ENCODE data around the gene COL13A1.

Gene COL13A1

GRCh38 chr10:69955897-69956740 lies 154.4 kb downstream of the COL13A1 start:
- no peak for DNase-seq

GRCh38 chr10:69956741-69957230 lies 155.1 kb downstream of the COL13A1 start:
- DNase-seq = no peak

- no peak for DNase-seq
These were observed 155.7 kb downstream of the COL13A1 start for GRCh38 chr10:69957241-69957885.

- DNase-seq = peak; percentile 12
These were observed 156.3 kb downstream of the COL13A1 start for GRCh38 chr10:69957886-69958555.

GRCh38 chr10:69958556-69958902 lies 156.8 kb downstream of the COL13A1 start:
- DNase-seq = no peak

GRCh38 chr10:69959911-69960310 lies 158.2 kb downstream of the COL13A1 start:
- DNase-seq = no peak

- DNase-seq = no peak
These were observed 158.9 kb downstream of the COL13A1 start for GRCh38 chr10:69960606-69960987.

- DNase-seq = no peak
These were observed 159.5 kb downstream of the COL13A1 start for GRCh38 chr10:69960988-69961880.

GRCh38 chr10:69961881-69962745 lies 160.4 kb downstream of the COL13A1 start:
- no peak for DNase-seq

- no peak for DNase-seq
These were observed 161.0 kb downstream of the COL13A1 start for GRCh38 chr10:69962746-69963135.

GRCh38 chr10:69963178-69963834 lies 161.6 kb downstream of the COL13A1 start:
- no peak for DNase-seq

GRCh38 chr10:69963835-69964710 lies 162.4 kb downstream of the COL13A1 start:
- DNase-seq = no peak

- no peak for DNase-seq
These were observed 163.4 kb downstream of the COL13A1 start for GRCh38 chr10:69965086-69965485.

- no peak for DNase-seq
These were observed 164.4 kb downstream of the COL13A1 start for GRCh38 chr10:69965919-69966662.

- no peak for DNase-seq
These were observed 167.1 kb downstream of the COL13A1 start for GRCh38 chr10:69968830-69969229.

GRCh38 chr10:69969977-69970376 lies 168.3 kb downstream of the COL13A1 start:
- no peak for DNase-seq

GRCh38 chr10:69972981-69973397 lies 171.3 kb downstream of the COL13A1 start:
- no peak for DNase-seq

GRCh38 chr10:69973678-69974077 lies 172.0 kb downstream of the COL13A1 start:
- no peak for DNase-seq

- DNase-seq = no peak
These were observed 172.9 kb downstream of the COL13A1 start for GRCh38 chr10:69974551-69975155.

Measured in DMS153 (cell line).